ENCODE measurements around the gene TNS3. TPM values are rescaled to one million over a fixed set of nuclear protein-coding genes. Genes with fewer than 3 reads are reported as not detected.

The TNS3 gene
- total RNA-seq, 1 donor from 2014 or later, result 30.3 TPM

DNA sequence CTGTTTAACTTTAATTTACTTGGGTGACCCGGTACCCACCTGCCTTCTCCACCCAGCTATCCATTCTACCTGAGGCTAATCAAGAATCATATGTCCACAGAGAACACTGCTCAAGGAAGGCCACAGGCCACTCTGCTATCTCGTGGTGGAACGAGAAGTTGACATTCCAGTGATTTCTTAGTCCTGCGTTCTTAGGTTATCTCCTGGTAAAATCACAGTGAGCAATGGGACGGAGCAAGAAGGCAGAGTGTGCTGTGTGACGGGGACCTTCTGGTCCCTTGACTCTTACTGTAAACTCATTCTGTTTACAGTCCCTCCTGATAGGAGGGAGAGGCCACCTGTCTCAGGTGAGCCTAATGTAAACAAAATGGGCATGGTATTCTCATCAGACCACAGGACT, 256.6 kb downstream of the TNS3 start:
- peaks cover 52% of the 10 kb centered on the region for H3K36me3 Mint-ChIP-seq (ENCODE audit: low read depth)
- TF ChIP-seq, protein P1, sequence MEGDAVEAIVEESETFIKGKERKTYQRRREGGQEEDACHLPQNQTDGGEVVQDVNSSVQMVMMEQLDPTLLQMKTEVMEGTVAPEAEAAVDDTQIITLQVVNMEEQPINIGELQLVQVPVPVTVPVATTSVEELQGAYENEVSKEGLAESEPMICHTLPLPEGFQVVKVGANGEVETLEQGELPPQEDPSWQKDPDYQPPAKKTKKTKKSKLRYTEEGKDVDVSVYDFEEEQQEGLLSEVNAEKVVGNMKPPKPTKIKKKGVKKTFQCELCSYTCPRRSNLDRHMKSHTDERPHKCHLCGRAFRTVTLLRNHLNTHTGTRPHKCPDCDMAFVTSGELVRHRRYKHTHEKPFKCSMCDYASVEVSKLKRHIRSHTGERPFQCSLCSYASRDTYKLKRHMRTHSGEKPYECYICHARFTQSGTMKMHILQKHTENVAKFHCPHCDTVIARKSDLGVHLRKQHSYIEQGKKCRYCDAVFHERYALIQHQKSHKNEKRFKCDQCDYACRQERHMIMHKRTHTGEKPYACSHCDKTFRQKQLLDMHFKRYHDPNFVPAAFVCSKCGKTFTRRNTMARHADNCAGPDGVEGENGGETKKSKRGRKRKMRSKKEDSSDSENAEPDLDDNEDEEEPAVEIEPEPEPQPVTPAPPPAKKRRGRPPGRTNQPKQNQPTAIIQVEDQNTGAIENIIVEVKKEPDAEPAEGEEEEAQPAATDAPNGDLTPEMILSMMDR (IDR thresholded peaks at IDR 0.05), result no peak
- ChIA-PET CTCF (no interaction called here), POLR2A (no interaction called here)
- ATAC-seq (ENCODE audit: low read depth) (no peak), DNase-seq (no peak)
- peaks cover 7% of the 10 kb centered on the region for H3K4me1 Mint-ChIP-seq
- no peaks in the 10 kb centered on the region for H3K27me3 Mint-ChIP-seq
- H3K27ac Mint-ChIP-seq, result no peak overlapping the region
- H3K9me3 Mint-ChIP-seq, result no peaks in the 10 kb centered on the region
- intact Hi-C loops (cut with micrococcal nuclease), result no loop called here
- no peak overlapping the region for H3K4me3 Mint-ChIP-seq

- POLR2A ChIA-PET, result no interaction called here
- no peak overlapping the region for H3K4me3 Mint-ChIP-seq
- DNase-seq (no peak), ATAC-seq (ENCODE audit: low read depth) (no peak)
- no peak overlapping the region for H3K27ac Mint-ChIP-seq
- H3K36me3 Mint-ChIP-seq (ENCODE audit: low read depth), result peaks cover 50% of the 10 kb centered on the region
- intact Hi-C loops (cut with micrococcal nuclease), result no loop called here
- H3K27me3 Mint-ChIP-seq, result no peaks in the 10 kb centered on the region
- peaks cover 6% of the 10 kb centered on the region for H3K4me1 Mint-ChIP-seq
- TF ChIP-seq, protein P1 (IDR thresholded peaks at IDR 0.05), result no peak
- CTCF ChIA-PET, result no interaction called here
- H3K9me3 Mint-ChIP-seq, result no peaks in the 10 kb centered on the region
Observed at GRCh38 chr7:47323904-47324303, 258.0 kb downstream of the TNS3 start.

- Mint-ChIP-seq H3K27me3 (no peaks in the 10 kb centered on the region), H3K27ac (no peak overlapping the region), H3K9me3 (peaks cover 3% of the 10 kb centered on the region), H3K36me3 (ENCODE audit: low read depth) (peaks cover 53% of the 10 kb centered on the region), H3K4me3 (no peak overlapping the region), H3K4me1 (no peaks in the 10 kb centered on the region)
- intact Hi-C loops (cut with micrococcal nuclease), result no loop called here
- ChIA-PET POLR2A (no interaction called here), CTCF (no interaction called here)
- DNase-seq (no peak), ATAC-seq (ENCODE audit: low read depth) (no peak)
- TF ChIP-seq, protein P1 (IDR thresholded peaks at IDR 0.05), result no peak
Observed at GRCh38 chr7:47322731-47323130, 259.2 kb downstream of the TNS3 start.

- Mint-ChIP-seq H3K4me3 (no peak overlapping the region), H3K27me3 (no peaks in the 10 kb centered on the region), H3K36me3 (ENCODE audit: low read depth) (peaks cover 61% of the 10 kb centered on the region), H3K27ac (no peak overlapping the region), H3K4me1 (no peaks in the 10 kb centered on the region), H3K9me3 (peaks cover 3% of the 10 kb centered on the region)
- TF ChIP-seq, protein P1 (IDR thresholded peaks at IDR 0.05), result no peak
- DNase-seq (no peak), ATAC-seq (ENCODE audit: low read depth) (no peak)
- POLR2A ChIA-PET, result no interaction called here
- CTCF ChIA-PET, result interaction anchor here (0.6 kb wide), 1 partner anchor 16 kb away, joined by 4 read pairs; no protein-coding TSS in a partner anchor
- intact Hi-C loops (cut with micrococcal nuclease), result no loop called here
Observed at GRCh38 chr7:47320296-47320695, 261.6 kb downstream of the TNS3 start.

DNA sequence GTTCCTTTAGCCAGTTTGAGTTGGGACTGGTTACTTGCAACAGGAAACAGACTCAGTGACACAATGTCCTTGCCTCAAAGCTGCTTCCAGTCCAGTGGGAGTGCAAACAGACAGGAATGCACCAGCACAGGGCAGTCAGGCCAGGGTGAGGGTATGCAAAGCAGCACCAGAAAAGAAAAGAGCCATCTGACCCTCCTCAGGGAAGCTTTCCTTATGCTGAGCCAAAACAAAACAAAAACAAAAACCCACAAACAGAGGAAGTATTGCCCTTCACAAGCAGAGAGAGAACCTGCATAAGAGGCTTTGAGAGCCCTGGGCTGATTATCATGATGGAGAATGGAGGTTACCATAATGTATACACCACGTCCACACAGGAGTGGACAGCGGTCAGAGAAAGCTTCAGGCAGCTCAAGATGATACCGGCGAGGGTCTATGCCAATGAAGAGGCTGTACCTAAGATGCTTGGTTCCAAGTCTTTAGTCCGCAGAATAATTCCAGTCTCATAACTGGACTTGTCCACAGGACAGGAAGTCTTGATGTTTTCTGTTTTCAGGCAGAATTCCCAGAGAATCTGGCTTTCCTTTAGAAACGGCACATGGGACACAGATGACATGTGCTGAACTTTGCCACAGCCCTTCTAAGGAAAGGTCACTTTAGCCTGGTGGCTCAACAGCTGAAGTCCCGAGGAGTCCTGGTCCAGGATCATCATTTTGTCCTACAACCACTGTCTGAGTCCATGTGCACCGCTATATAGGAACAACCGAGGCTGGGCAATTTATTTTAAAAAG, 263.3 kb downstream of the TNS3 start:
- intact Hi-C loops (cut with micrococcal nuclease), result no loop called here
- Mint-ChIP-seq H3K27ac (no peak overlapping the region), H3K4me1 (no peaks in the 10 kb centered on the region), H3K27me3 (no peaks in the 10 kb centered on the region), H3K36me3 (ENCODE audit: low read depth) (peaks cover 62% of the 10 kb centered on the region), H3K4me3 (no peak overlapping the region), H3K9me3 (peaks cover 3% of the 10 kb centered on the region)
- TF ChIP-seq, protein P1 (IDR thresholded peaks at IDR 0.05), result no peak
- ChIA-PET CTCF (no interaction called here), POLR2A (no interaction called here)
- DNase-seq (no peak), ATAC-seq (ENCODE audit: low read depth) (no peak)

Measured in activated B cell treated with CpG ODN at 0.5 μM for 24 hours (primary cell).